Muscle layer of colon (tissue), 2 donors: Measurements from ENCODE around the gene PRRT1.
"Not testable (repeated sequence)": the region's sequence is repeated elsewhere in the genome, so short reads cannot be mapped to it uniquely, and the experiment has no call there.

ENCODE experiments used
- H3K27ac ChIP-seq: one replicate; pipeline ENCODE4 v1.7.0; 2013; ENCODE audit warnings: low read depth, mild to moderate bottlenecking, low read length, moderate library complexity
- H3K27me3 ChIP-seq, 2 donors: one replicate each; pipeline ENCODE4 v1.7.0; 2013; ENCODE audit warnings: low read length in 2 of 2, mild to moderate bottlenecking in 2 of 2; ENCODE audit not compliant: insufficient read depth in 2 of 2, control insufficient read depth in 1 of 2
- H3K36me3 ChIP-seq: one replicate; pipeline ENCODE4 v1.7.0; 2013; ENCODE audit warnings: mild to moderate bottlenecking, low read length; ENCODE audit not compliant: insufficient read depth
- H3K4me1 ChIP-seq: one replicate; pipeline ENCODE4 v1.7.0; 2013; ENCODE audit warnings: mild to moderate bottlenecking, low read length; ENCODE audit not compliant: insufficient read depth
- H3K4me3 ChIP-seq, 2 donors: one replicate each; pipeline ENCODE4 v1.7.0; 2013; ENCODE audit warnings: low read length in 2 of 2, low read depth in 1 of 2, mild to moderate bottlenecking in 1 of 2, moderate library complexity in 1 of 2
- H3K9ac ChIP-seq: one replicate; pipeline ENCODE4 v1.7.0; 2013; ENCODE audit warnings: low read length
- H3K9me3 ChIP-seq: one replicate; pipeline ENCODE4 v1.7.0; 2013; ENCODE audit warnings: mild to moderate bottlenecking, low read length
- donor health status: abdominal sarcoma.
- donor health status: Adenocarcinoma of cecum.

The PRRT1 gene

DNA sequence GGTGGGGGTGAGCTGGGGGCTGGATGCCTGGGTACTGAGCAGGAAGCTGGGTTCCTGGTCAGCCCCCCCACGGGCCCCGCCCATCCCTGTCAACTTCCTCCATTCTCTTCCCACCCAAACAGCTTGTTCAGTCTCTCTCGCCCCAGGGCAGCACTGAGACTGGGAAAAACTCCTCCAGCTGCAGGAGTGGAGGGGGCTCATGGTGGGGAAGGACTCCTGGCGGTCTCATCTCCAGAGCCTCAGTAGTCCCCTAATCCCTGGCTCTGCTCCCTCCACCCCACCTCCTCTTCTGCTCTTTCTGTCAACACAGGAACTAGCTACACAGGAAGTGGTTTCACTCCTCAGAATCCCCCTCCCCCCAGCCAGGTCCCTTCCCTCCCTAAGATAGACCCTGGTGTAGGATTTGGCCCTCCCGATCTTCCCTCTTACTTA is 40.9 kb upstream of the PRRT1 start, which contains the start of gene GPSM3:
Gene GPSM3, minus strand, starts transcription at position 36 of the 432 bp plus-strand sequence. CDS start 130 bp downstream, outside the sequence.
- peak within 1 kb of the TSS in 1 of 2 donors; percentile 47 for H3K4me3 ChIP-seq
- no peaks in the 10 kb centered on the region for H3K9me3 ChIP-seq
- peak within 1 kb of the TSS; percentile 4 for H3K9ac ChIP-seq
- H3K27me3 ChIP-seq, result no peaks in the 10 kb centered on the region
- H3K27ac ChIP-seq, result peak within 1 kb of the TSS; percentile 27
- H3K4me1 ChIP-seq, result peaks cover 41% of the 10 kb centered on the region
- H3K36me3 ChIP-seq, result peaks cover 4% of the 10 kb centered on the region

DNA sequence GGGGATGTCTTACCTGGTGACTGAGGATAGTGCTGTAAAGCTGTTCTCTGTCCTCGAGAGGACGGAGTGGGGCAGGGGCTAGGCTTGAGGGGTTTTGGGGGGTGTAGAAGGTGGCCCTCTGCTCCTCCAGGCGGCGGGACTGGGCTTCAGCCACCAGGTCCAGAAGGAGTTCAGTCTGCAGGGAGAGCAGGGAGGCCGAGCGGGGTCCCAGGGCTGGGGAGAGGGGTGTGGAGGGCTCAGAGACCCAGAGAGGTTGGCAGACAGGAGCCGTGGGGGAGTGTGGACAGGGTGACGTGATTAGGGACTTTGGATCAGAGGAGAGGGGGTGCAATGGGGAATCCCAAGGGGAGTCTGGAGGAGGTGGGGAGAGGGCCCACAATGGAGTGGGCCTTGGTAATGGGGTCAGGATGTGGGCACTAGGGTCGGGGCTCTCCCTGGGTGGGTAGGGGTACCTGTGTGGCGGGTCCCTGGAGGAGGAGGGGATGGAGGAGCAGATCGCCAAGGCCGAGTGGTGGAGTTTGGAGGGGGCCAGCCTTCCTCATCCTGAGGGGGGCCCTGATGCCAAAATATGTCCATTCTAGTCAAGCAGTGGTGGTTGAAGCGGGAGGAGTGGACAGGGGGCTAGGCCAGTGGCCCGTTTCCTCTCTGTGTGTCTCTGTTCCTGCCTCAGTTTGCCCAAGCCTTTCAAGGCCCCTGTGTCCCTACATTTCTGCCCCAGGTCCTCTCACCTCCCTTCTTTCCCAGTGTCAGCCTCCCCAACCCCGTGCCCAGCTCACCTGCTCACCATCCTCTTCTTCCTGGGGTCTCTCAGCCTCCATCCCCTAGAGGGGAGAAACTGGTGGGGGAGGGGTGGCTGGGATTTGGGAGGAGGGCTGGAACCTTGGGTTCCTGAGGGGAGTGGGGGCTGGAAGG is 40.2 kb upstream of the PRRT1 start:
- H3K36me3 ChIP-seq, result peaks cover 11% of the 10 kb centered on the region
- peak overlapping the region in 1 of 2 donors; percentile 47 for H3K4me3 ChIP-seq
- peak overlapping the region; percentile 27 for H3K27ac ChIP-seq
- H3K9me3 ChIP-seq, result no peaks in the 10 kb centered on the region
- H3K9ac ChIP-seq, result peak overlapping the region; percentile 4
- no peaks in the 10 kb centered on the region for H3K27me3 ChIP-seq
- H3K4me1 ChIP-seq, result peaks cover 44% of the 10 kb centered on the region

DNA sequence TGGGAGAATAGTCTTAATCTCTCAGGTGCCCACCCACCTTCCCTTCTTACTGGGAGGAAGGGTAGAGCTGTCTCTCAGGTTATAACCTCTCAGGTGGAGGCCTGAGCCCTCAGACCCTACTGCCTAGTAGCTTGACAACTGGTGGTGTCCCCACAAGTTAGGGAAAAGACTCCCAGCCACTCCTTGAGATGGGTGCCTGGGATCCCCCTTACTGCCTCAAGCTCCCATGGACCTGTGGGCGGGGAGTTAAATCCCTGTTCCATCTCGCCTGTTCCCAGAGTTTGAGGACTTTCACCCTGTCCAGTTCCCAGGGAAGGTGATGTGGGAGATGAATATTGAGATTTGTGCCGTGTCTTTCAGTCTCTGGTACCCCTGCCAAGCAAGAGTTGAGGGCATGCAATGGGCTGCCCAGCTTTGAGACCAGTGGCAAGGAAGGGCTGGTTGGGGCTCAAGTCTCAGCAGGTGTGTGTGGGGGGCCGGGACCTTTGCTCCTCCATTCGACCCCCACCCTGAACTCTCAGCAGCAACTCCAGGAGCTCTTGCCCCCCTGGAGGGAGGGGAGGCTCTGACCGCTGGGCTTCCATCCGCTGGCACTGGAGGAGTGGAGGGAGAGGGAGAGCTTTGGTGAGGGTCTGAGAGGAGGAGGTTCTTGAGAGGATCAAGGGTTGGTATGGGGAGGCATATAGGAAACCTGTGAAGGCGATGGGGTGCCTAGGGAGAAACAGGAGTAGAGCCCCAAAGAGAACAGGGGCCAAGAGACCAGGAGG is 39.4 kb upstream of the PRRT1 start:
- Histone ChIP-seq H3K4me3 (peak overlapping the region; percentile 16 to 47), H3K36me3 (peaks cover 20% of the 10 kb centered on the region), H3K27ac (peak overlapping the region; percentile 99), H3K9ac (peak overlapping the region; percentile 4), H3K9me3 (no peaks in the 10 kb centered on the region), H3K4me1 (peaks cover 47% of the 10 kb centered on the region), H3K27me3 (no peaks in the 10 kb centered on the region)

DNA sequence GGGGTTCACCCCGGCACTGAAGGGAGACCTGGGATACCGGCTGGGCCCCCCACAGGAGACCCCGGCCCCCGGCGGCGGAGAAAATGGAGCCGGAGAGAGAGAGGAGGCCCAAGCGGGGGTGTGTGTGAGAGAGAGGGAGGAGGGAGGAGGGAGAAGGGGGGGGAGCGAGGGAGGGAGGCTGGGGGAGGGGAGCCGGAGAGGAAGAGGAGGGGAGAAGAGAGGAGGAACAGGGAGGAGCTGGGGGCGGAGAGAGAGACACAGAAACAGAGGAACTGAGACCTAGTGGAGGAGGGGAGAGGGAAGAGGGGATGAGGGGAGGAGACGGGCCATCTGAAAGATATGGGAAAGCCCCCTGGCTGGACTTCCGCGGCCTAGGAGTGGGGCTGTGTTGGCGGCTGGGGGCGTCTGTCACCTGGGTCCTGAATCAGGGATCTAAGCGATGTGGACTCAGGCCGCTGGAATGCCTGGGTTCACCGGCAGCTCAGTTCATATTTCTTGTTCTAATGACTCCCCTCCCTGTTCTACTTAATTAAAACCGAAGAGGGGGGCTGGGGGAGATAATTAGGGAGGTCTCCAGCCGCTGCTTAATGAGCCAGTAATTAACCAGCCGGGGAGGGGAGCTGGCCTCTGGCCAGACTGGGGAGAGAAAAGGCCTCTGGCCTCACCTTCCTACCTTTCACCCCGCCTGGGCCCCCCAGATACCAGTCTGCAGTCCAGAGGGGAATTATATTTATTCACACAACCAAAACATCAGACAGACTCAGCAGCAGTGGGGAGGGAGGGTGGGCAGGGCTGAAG is 38.5 kb upstream of the PRRT1 start, which contains the start of gene PBX2:
Gene PBX2, minus strand, starts transcription at position 149 of the 798 bp plus-strand sequence. CDS start 287 bp downstream, outside the sequence.
- peak within 1 kb of the TSS; percentile 99 for H3K27ac ChIP-seq
- peaks cover 50% of the 10 kb centered on the region for H3K4me1 ChIP-seq
- H3K27me3 ChIP-seq, result no peaks in the 10 kb centered on the region

DNA sequence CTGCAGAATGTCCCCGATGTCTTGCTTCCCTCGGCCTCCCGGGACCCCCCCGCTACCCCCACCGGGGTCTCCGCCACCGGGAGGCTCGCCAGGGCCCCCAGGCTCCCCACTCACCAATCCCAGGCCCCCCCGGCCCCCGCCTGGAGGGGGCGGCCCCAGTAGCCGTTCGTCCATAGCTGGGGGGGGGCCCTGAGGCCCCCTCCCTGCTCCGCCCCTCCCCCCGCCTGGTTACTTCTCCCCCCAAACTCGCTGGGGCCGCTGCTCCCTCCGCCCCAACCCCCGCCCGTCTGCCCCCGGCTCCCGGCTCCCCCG is 38.0 kb upstream of the PRRT1 start:
- Histone ChIP-seq H3K27ac (peak overlapping the region; percentile 99), H3K27me3 (no peaks in the 10 kb centered on the region), H3K4me1 (peaks cover 44% of the 10 kb centered on the region), H3K36me3 (peaks cover 20% of the 10 kb centered on the region), H3K9ac (peak overlapping the region; percentile 98), H3K4me3 (peak overlapping the region; percentile 35 to 73), H3K9me3 (no peaks in the 10 kb centered on the region)

More for the DNA sequence above, 38.5 kb upstream of the PRRT1 start, which contains the start of gene PBX2:
- Histone ChIP-seq H3K4me3 (peak within 1 kb of the TSS; percentile 35 to 73), H3K9ac (peak within 1 kb of the TSS; percentile 98), H3K9me3 (no peaks in the 10 kb centered on the region), H3K36me3 (peaks cover 20% of the 10 kb centered on the region)

DNA sequence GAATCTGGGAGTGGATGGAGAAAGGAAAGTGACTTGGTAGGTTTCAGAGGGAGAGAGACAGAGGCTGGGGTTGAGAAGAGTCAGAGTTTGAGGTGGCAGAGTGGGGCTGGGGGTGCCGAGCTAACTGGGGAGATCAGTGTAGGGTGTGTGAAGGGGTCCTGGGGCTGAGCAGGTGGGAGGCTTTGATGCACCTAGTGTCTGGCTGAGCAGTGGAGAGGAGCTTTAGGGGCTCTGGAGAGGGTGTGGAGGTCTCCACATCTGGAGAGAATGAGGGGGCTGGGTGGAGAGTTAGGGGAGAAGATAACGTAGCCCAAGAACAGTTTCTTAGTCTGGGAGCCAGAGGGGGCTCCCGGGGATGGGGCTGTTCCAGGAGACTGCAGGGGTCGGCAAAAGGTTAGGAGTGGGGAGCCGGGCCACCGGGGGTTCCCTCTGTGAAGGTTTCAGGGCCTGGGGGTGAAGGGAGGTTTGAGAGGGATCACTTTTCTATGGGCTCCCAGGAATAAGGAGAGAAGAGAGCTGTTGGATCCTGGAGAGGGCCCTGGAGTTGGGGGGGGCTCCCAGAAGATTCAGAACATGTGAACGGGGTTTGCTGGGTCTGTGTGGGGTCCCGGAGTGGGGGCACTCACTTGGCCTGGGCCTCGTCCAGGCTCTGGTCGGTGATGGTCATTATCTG is 37.5 kb upstream of the PRRT1 start:
- H3K4me3 ChIP-seq, result peak overlapping the region; percentile 35 to 73
- peak overlapping the region; percentile 98 for H3K9ac ChIP-seq
- peaks cover 20% of the 10 kb centered on the region for H3K36me3 ChIP-seq
- peaks cover 40% of the 10 kb centered on the region for H3K4me1 ChIP-seq
- H3K27me3 ChIP-seq, result no peaks in the 10 kb centered on the region
- H3K9me3 ChIP-seq, result no peaks in the 10 kb centered on the region
- H3K27ac ChIP-seq, result peak overlapping the region; percentile 99

DNA sequence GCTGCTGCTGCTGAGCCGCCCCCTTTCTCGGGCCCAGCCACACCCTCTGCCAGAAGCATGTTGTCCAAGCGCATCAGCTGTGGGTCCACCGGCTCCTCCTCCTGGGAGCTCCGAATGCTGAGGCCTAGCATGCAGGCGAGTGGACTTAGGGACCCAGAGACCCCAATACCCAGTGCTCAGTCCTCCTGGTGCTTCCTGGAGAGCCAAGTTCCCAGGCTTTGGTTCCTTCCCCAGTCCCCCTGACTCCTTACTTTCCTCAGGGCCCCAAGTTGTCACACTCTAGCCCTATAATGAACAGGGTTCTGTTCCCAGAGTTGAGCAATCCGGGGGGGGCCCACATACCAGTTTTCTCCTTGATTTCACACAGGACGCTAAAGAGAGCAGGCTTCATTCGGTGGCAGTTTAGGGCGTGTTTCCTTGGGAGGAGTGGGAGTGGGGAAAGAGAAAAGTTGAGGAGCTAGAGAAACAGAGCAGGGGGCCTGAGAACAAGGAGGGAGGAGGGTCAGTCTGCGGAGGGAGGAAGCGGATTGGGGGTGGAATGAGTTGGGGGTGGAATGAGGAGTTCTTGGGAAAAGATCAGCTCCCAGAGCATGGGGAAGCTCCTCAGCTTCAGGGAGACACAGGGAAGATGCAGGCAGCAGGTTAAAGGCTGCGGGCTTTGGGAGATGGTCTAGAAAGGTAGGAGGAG is 36.8 kb upstream of the PRRT1 start:
- Histone ChIP-seq H3K27me3 (no peaks in the 10 kb centered on the region), H3K9ac (peak overlapping the region; percentile 98), H3K4me3 (peak overlapping the region; percentile 35 to 73), H3K27ac (peak overlapping the region; percentile 99), H3K36me3 (peaks cover 23% of the 10 kb centered on the region), H3K4me1 (peaks cover 37% of the 10 kb centered on the region), H3K9me3 (no peaks in the 10 kb centered on the region)

DNA sequence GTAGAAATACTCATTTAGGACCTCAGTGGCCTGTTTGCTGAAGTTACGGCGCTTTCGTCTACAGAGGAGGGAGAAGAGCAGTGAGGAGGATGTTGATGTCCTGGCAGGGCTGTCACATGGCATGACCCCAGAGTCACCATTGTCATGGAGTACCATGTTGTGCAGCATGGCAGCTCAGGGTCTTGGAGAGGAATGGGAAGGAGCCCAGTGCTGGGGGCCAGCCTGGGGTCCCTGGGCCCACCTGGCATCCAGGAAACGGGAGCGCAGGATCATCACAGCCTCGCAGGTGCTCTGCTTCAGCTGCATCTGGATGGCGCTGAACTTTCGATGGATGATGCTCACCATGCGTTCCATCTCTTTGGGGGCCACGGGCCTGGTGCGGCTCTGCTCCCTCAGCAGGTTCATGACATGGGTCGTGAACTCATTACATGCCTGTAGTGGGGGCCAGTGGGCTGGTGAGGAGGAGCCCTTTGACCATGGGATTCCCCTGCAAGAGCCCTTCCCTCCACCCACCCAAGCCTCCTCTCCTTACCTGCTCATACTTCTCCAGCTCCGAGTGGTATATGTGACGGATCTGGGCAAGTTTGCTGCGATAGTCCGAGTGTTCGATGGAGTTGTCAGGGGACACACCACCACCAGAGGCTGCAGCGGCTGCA is 36.1 kb upstream of the PRRT1 start:
- Histone ChIP-seq H3K27ac (peak overlapping the region; percentile 23), H3K9ac (peak overlapping the region; percentile 98), H3K36me3 (peaks cover 30% of the 10 kb centered on the region), H3K4me1 (peaks cover 37% of the 10 kb centered on the region), H3K4me3 (peak overlapping the region in 1 of 2 donors; percentile 73)
- not testable (repeated sequence) for H3K9me3 ChIP-seq, H3K27me3 ChIP-seq

DNA sequence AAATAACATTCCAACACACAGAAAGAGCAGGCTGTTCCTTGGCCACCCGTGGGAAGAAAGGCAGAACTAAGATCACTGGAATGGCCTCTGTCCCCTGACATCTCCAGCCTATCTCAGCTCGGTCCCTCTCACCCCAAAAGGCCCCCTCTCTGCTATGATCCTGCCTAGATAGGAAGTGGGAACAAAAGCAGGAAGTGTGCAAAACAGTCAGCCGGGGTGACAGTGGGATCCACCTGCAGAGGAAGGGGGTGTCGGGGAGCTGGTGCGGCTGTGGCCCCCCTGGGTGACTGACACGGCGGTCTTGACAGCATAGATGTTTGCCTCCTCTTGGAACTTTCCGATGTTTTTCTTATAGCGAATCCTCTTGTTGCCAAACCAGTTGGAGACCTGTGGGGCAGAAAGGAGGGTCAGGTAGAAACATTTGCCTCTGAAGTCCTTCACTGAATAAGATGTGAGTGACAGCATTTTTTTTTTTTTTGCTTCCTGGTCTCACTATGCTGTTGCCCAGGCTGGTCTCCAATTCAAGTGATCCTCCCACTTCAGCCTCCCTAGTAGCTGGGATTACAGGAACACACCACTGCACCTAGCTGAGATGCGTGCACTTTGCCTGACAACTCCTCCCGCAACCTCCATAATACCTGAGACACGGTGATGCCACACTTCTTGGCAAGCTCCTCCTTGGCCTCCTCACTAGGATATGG is 35.4 kb upstream of the PRRT1 start:
- Histone ChIP-seq H3K36me3 (peaks cover 35% of the 10 kb centered on the region), H3K4me3 (peak overlapping the region in 1 of 2 donors; percentile 73), H3K9me3 (no peaks in the 10 kb centered on the region), H3K4me1 (peaks cover 37% of the 10 kb centered on the region), H3K27ac (peak overlapping the region; percentile 23), H3K9ac (no peak overlapping the region), H3K27me3 (no peaks in the 10 kb centered on the region)
